Prostate gland (tissue), 2 donors: ENCODE measurements around the gene RWDD1.

Experiments
- CTCF ChIP-seq, 4 experiments: fragments of 200-600 bp in 2 of 4; fragments of 450-650 bp in 2 of 4; sonication (generic) in 2 of 4; IDR thresholded peaks; 1 replicate in 3 of 4; 2 replicates in 1 of 4; pipeline ENCODE4 v1.5.1; 2016 to 2019; ENCODE audit warnings: antibody characterized with exemption in 4 of 4, mild to moderate bottlenecking in 2 of 4, moderate library complexity in 2 of 4
- POLR2A ChIP-seq: fragments of 450-650 bp; IDR thresholded peaks from one replicate; pipeline ENCODE4 v1.6.1; 2016; ENCODE audit warnings: antibody characterized with exemption, mild to moderate bottlenecking
- POLR2AphosphoS5 ChIP-seq: sonication (generic); formaldehyde crosslinking; IDR thresholded peaks from one replicate; pipeline ENCODE4 v1.6.1; 2017; ENCODE audit warnings: antibody characterized with exemption

GRCh38 chr6:116629563-116629981 lies 58.3 kb downstream of the RWDD1 start:
- TF ChIP-seq POLR2A (no peak), CTCF (IDR thresholded peaks at IDR 0.05) (no peak), POLR2AphosphoS5 (no peak)
